ENCODE measurements around the gene GJB1.

GJB1 gene

DNA sequence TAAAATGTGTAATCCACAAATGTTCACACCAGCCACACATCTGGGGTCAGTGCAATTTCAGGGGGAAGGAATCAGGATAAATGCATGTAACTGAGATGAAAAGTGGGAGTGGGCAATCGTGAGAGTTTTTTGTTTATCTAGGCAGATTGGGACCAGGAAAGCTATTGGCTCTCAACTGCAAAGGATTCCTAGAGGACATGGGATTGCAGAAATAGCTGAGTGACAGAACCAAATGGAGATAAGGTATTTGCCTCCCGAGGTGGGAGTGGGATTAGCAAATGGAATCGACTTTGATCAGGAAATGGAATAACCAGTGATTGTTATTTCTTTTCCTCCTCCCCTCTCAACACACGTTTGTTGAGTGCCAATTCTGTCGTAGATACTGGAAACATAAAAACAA, 38.9 kb upstream of the GJB1 start:
- Histone ChIP-seq H3K36me3 (ENCODE audit: control insufficient read depth in 2 of 2, insufficient read depth in 2 of 2, low read length in 2 of 2) (no peaks in the 10 kb centered on the region), H3K27ac (ENCODE audit: low read length) (no peak overlapping the region), H3K9me3 (ENCODE audit: control insufficient read depth in 2 of 2, low read length in 2 of 2) (no peaks in the 10 kb centered on the region), H3K4me3 (ENCODE audit: low read length in 2 of 2) (no peak overlapping the region), H3K9ac (ENCODE audit: low read length in 2 of 2) (no peak overlapping the region), H3K27me3 (ENCODE audit: control insufficient read depth in 1 of 2, insufficient read depth in 2 of 2, low read length in 2 of 2) (peaks cover 0 to 5% of the 10 kb centered on the region in 2 donors), H3K4me1 (ENCODE audit: control insufficient read depth, insufficient read depth, low read length) (peaks cover 3% of the 10 kb centered on the region)

DNA sequence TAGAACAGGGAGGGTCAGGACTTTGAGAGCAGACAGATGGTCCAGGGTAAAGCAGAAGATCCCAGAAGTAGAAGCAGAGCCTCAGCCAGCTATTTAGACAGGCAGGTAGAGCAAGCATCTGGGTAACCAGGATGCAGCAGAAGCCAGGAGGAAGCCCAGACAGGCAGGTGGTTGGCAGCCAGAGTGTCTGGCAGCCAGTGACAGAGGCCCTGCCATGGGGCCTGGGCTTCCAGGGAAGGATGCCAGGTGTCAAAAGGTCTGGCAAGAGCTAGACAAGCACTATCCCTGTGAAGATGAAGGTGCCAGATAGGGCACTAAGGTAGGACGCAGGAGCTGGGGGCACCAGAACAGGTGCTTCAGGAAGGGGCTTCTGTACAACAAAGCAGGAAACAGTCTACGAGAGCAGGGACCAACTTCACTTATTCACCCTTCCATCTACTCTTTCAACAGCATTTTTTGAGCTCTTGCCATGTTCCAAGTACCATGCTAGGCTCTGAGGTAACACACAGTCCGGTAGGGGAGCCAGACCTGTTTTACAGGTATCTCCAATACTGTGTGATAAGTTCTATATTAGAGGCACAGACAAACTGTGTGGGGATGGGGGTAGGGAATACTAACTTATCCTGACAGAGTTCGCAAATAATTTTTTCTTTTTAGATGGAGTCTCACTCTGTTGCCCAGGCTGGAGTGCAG, 38.1 kb upstream of the GJB1 start:
- Histone ChIP-seq H3K9ac (ENCODE audit: low read length in 2 of 2) (no peak overlapping the region), H3K4me3 (ENCODE audit: low read length in 2 of 2) (no peak overlapping the region), H3K4me1 (ENCODE audit: control insufficient read depth, insufficient read depth, low read length) (peaks cover 3% of the 10 kb centered on the region), H3K36me3 (ENCODE audit: control insufficient read depth in 2 of 2, insufficient read depth in 2 of 2, low read length in 2 of 2) (no peaks in the 10 kb centered on the region), H3K27ac (ENCODE audit: low read length) (no peak overlapping the region), H3K27me3 (ENCODE audit: control insufficient read depth in 1 of 2, insufficient read depth in 2 of 2, low read length in 2 of 2) (peaks cover 0 to 4% of the 10 kb centered on the region in 2 donors), H3K9me3 (ENCODE audit: control insufficient read depth in 2 of 2, low read length in 2 of 2) (no peaks in the 10 kb centered on the region)

GRCh38 chrX:71191248-71191647, 31.8 kb upstream of the GJB1 start:
- H3K4me3 ChIP-seq (ENCODE audit: low read length in 2 of 2): no peak overlapping the region
- H3K36me3 ChIP-seq (ENCODE audit: control insufficient read depth in 2 of 2, insufficient read depth in 2 of 2, low read length in 2 of 2): no peaks in the 10 kb centered on the region
- H3K27ac ChIP-seq (ENCODE audit: low read length): no peak overlapping the region
- no peaks in the 10 kb centered on the region for H3K9me3 ChIP-seq (ENCODE audit: control insufficient read depth in 2 of 2, low read length in 2 of 2)
- no peak overlapping the region for H3K9ac ChIP-seq (ENCODE audit: low read length in 2 of 2)
- H3K27me3 ChIP-seq (ENCODE audit: control insufficient read depth in 1 of 2, insufficient read depth in 2 of 2, low read length in 2 of 2): peaks cover 0 to 3% of the 10 kb centered on the region in 2 donors
- H3K4me1 ChIP-seq (ENCODE audit: control insufficient read depth, insufficient read depth, low read length): no peaks in the 10 kb centered on the region

DNA sequence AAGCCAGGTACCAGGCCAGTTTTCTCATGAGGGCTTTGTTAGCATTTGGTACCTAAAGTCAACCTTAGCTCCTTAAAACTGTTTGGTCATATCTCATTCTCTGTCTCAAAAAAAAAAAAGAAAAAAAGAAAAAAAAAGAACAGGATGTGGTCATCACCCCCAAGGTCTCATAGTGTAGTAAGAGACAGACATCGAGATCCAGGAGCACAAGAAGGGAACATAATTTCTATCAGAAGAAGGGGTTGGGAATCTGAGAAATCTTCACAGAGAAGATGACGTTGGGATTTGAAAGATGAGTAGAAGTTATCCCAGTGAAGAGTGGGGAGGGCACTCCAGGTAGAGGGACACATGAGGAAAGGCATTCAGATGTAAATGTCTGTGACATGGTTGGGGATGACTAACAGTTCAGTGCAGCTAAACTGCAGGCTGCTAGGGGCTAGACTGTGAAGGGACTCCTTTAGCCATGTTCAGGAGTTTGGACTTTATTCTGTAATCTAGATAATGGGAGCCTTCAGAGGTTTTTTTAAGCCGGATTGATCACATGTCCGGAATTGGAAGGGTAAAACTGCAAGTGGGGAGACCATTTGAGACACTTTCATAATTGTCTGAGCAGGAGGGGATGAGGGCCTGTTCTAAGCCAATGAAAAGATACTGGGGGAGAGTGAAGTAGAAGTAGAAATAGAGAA, 26.9 kb upstream of the GJB1 start:
- H3K9me3 ChIP-seq (ENCODE audit: control insufficient read depth in 2 of 2, low read length in 2 of 2): no peaks in the 10 kb centered on the region
- peaks cover 0 to 8% of the 10 kb centered on the region in 2 donors for H3K27me3 ChIP-seq (ENCODE audit: control insufficient read depth in 1 of 2, insufficient read depth in 2 of 2, low read length in 2 of 2)
- H3K27ac ChIP-seq (ENCODE audit: low read length): no peak overlapping the region
- H3K36me3 ChIP-seq (ENCODE audit: control insufficient read depth in 2 of 2, insufficient read depth in 2 of 2, low read length in 2 of 2): no peaks in the 10 kb centered on the region
- no peak overlapping the region for H3K4me3 ChIP-seq (ENCODE audit: low read length in 2 of 2)
- H3K9ac ChIP-seq (ENCODE audit: low read length in 2 of 2): no peak overlapping the region
- no peaks in the 10 kb centered on the region for H3K4me1 ChIP-seq (ENCODE audit: control insufficient read depth, insufficient read depth, low read length)

DNA sequence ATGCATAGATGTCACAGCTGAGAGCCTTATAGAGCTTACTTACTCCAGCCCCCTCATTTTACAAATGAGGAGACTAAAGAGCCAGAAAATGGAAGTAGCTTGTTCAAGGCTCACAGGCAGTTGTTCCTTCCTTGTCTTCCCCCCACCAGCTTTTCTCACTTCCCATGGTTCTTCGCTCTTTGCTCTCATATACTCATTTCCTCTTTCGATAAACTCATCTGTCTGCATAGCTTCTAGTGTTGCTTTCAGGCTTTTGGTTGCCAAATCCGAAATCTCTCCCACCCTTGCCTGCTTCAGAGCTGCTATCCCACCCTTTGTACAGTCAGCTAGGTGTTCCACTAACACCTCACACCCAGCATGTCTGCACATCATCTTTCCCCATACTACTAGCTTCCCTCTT, 25.0 kb upstream of the GJB1 start:
- H3K9ac ChIP-seq (ENCODE audit: low read length in 2 of 2): no peak overlapping the region
- H3K36me3 ChIP-seq (ENCODE audit: control insufficient read depth in 2 of 2, insufficient read depth in 2 of 2, low read length in 2 of 2): no peaks in the 10 kb centered on the region
- H3K9me3 ChIP-seq (ENCODE audit: control insufficient read depth in 2 of 2, low read length in 2 of 2): no peaks in the 10 kb centered on the region
- H3K4me1 ChIP-seq (ENCODE audit: control insufficient read depth, insufficient read depth, low read length): no peaks in the 10 kb centered on the region
- H3K27ac ChIP-seq (ENCODE audit: low read length): no peak overlapping the region
- peaks cover 0 to 8% of the 10 kb centered on the region in 2 donors for H3K27me3 ChIP-seq (ENCODE audit: control insufficient read depth in 1 of 2, insufficient read depth in 2 of 2, low read length in 2 of 2)
- H3K4me3 ChIP-seq (ENCODE audit: low read length in 2 of 2): no peak overlapping the region

GRCh38 chrX:71199252-71200008, 23.6 kb upstream of the GJB1 start:
- Histone ChIP-seq H3K27me3 (ENCODE audit: control insufficient read depth in 1 of 2, insufficient read depth in 2 of 2, low read length in 2 of 2) (peaks cover 0 to 8% of the 10 kb centered on the region in 2 donors), H3K4me1 (ENCODE audit: control insufficient read depth, insufficient read depth, low read length) (no peaks in the 10 kb centered on the region), H3K27ac (ENCODE audit: low read length) (no peak overlapping the region), H3K4me3 (ENCODE audit: low read length in 2 of 2) (no peak overlapping the region), H3K36me3 (ENCODE audit: control insufficient read depth in 2 of 2, insufficient read depth in 2 of 2, low read length in 2 of 2) (no peaks in the 10 kb centered on the region), H3K9ac (ENCODE audit: low read length in 2 of 2) (no peak overlapping the region), H3K9me3 (ENCODE audit: control insufficient read depth in 2 of 2, low read length in 2 of 2) (no peaks in the 10 kb centered on the region)

DNA sequence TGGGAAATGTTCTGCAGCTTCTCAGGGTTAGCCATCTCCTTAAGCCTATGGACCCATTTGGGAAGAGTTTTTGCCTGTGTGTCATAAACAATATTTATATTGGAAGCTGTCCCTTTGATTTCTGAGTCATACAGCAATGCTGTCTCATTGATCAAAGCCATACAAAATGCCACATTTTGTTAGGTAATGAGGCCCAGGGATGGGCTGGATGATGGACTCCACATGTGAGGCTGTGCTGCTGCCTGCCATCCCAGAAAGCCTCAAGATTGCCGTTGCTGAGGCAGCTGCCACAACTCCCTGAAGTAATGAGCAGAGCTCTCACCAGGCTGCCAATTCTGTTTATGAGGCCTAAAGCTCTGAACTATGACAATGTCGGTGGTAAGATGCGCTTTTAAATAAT, 12.2 kb upstream of the GJB1 start:
- Histone ChIP-seq H3K9me3 (ENCODE audit: control insufficient read depth in 2 of 2, low read length in 2 of 2) (no peaks in the 10 kb centered on the region), H3K4me1 (ENCODE audit: control insufficient read depth, insufficient read depth, low read length) (no peaks in the 10 kb centered on the region), H3K4me3 (ENCODE audit: low read length in 2 of 2) (no peak overlapping the region), H3K9ac (ENCODE audit: low read length in 2 of 2) (no peak overlapping the region), H3K36me3 (ENCODE audit: control insufficient read depth in 2 of 2, insufficient read depth in 2 of 2, low read length in 2 of 2) (no peaks in the 10 kb centered on the region), H3K27ac (ENCODE audit: low read length) (no peak overlapping the region), H3K27me3 (ENCODE audit: control insufficient read depth in 1 of 2, insufficient read depth in 2 of 2, low read length in 2 of 2) (peaks cover 0 to 16% of the 10 kb centered on the region in 2 donors)

GRCh38 chrX:71212536-71212935, 10.5 kb upstream of the GJB1 start:
- Histone ChIP-seq H3K9me3 (ENCODE audit: control insufficient read depth in 2 of 2, low read length in 2 of 2) (no peaks in the 10 kb centered on the region), H3K27ac (ENCODE audit: low read length) (no peak overlapping the region), H3K36me3 (ENCODE audit: control insufficient read depth in 2 of 2, insufficient read depth in 2 of 2, low read length in 2 of 2) (no peaks in the 10 kb centered on the region), H3K27me3 (ENCODE audit: control insufficient read depth in 1 of 2, insufficient read depth in 2 of 2, low read length in 2 of 2) (peaks cover 0 to 16% of the 10 kb centered on the region in 2 donors), H3K9ac (ENCODE audit: low read length in 2 of 2) (no peak overlapping the region), H3K4me3 (ENCODE audit: low read length in 2 of 2) (no peak overlapping the region), H3K4me1 (ENCODE audit: control insufficient read depth, insufficient read depth, low read length) (no peaks in the 10 kb centered on the region)

DNA sequence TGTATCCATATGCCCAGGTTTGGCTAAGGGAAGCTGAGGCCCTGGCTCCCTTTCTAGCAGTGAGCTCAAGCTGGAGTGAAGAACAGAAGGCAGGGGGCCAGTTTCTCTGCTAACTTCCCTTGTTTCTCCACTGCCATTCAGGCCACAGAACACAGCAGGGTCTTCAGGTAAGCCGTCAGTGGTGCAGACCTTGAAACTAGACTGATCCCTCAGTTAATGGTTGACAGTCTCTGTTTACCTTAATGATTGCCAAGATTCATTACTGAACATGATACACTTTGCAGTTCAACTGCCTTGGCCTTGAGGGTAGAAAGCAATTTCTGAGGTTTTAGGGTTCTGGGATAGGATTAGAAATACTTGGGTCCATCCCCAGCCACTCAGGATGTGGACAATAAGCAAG, 8.9 kb upstream of the GJB1 start:
- Histone ChIP-seq H3K36me3 (ENCODE audit: control insufficient read depth in 2 of 2, insufficient read depth in 2 of 2, low read length in 2 of 2) (no peaks in the 10 kb centered on the region), H3K27me3 (ENCODE audit: control insufficient read depth in 1 of 2, insufficient read depth in 2 of 2, low read length in 2 of 2) (peaks cover 0 to 16% of the 10 kb centered on the region in 2 donors), H3K4me3 (ENCODE audit: low read length in 2 of 2) (no peak overlapping the region), H3K4me1 (ENCODE audit: control insufficient read depth, insufficient read depth, low read length) (no peaks in the 10 kb centered on the region), H3K27ac (ENCODE audit: low read length) (no peak overlapping the region), H3K9me3 (ENCODE audit: control insufficient read depth in 2 of 2, low read length in 2 of 2) (no peaks in the 10 kb centered on the region), H3K9ac (ENCODE audit: low read length in 2 of 2) (no peak overlapping the region)

DNA sequence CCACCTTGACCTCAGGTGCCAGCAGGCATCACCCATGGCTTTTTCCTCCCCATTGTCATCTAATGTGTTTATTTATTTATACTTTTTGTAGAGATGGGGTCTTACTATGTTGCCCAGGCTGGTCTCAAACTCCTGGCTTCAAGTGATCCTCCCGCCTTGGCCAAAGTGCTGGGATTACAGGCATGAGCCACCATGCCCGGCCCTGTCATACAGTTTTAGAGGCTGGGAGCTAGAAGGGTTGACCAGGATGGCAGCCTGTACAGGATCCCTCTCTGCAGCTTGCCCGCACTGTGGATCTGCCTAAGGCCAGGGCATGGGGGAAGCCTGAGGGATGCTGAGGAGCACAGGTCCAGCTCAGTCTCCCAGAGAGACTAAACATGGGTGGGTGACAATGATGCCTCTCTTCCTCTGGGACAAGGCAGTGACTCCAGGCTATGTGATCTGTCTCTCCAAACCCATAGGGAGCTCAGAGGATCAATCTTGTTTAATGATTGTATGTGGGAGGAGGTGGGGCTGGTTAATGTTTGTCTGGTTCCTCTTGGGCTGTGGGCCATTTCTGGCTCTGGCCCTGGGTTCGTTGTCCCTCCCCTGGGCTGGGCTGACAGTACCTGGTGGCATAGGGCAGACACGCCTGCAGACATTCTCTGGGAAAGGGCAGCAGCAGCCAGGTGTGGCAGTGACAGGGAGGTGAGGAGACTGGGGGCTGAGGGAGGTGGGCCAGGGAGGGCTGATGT, 8.3 kb upstream of the GJB1 start:
- Histone ChIP-seq H3K9ac (ENCODE audit: low read length in 2 of 2) (no peak overlapping the region), H3K36me3 (ENCODE audit: control insufficient read depth in 2 of 2, insufficient read depth in 2 of 2, low read length in 2 of 2) (no peaks in the 10 kb centered on the region), H3K9me3 (ENCODE audit: control insufficient read depth in 2 of 2, low read length in 2 of 2) (no peaks in the 10 kb centered on the region), H3K27me3 (ENCODE audit: control insufficient read depth in 1 of 2, insufficient read depth in 2 of 2, low read length in 2 of 2) (peaks cover 0 to 16% of the 10 kb centered on the region in 2 donors), H3K4me1 (ENCODE audit: control insufficient read depth, insufficient read depth, low read length) (no peaks in the 10 kb centered on the region), H3K4me3 (ENCODE audit: low read length in 2 of 2) (no peak overlapping the region), H3K27ac (ENCODE audit: low read length) (no peak overlapping the region)
